Liver (tissue), 9 donors: ENCODE results near the gene ACP4. TPM values are rescaled to one million over a fixed set of nuclear protein-coding genes. Genes with fewer than 3 reads are reported as not detected.

Source experiments
- DNase-seq: peaks from one replicate; pipeline ENCODE4 v3.0.0-alpha.2; 2017; ENCODE audit warnings: low spot score
- H3K27ac ChIP-seq, 2 donors: one replicate each; pipeline ENCODE4 v1.7.0; 2013; ENCODE audit warnings: inconsistent platforms in 2 of 2, low read length in 2 of 2, control low read depth in 1 of 2, low read depth in 1 of 2, mild to moderate bottlenecking in 1 of 2
- H3K27me3 ChIP-seq, 4 donors: one replicate each; pipeline versions ENCODE4 v1.6.1 to v1.7.0; 2013; ENCODE audit warnings: low read length in 3 of 4, inconsistent platforms in 1 of 4, mild to moderate bottlenecking in 1 of 4, moderate library complexity in 1 of 4; ENCODE audit not compliant: control insufficient read depth in 4 of 4, insufficient read depth in 4 of 4
- H3K36me3 ChIP-seq, 4 donors: one replicate each; pipeline versions ENCODE4 v1.6.1 to v1.7.0; 2013; ENCODE audit warnings: low read length in 3 of 4, mild to moderate bottlenecking in 3 of 4, low read depth in 1 of 4, moderate library complexity in 1 of 4; ENCODE audit not compliant: control insufficient read depth in 4 of 4, insufficient read depth in 3 of 4
- H3K4me1 ChIP-seq, 4 donors: one replicate each; pipeline versions ENCODE4 v1.6.1 to v1.7.0; 2013; ENCODE audit warnings: low read length in 3 of 4, mild to moderate bottlenecking in 3 of 4, moderate library complexity in 1 of 4; ENCODE audit not compliant: control insufficient read depth in 4 of 4, insufficient read depth in 4 of 4
- H3K4me3 ChIP-seq, 3 donors: one replicate each; pipeline versions ENCODE4 v1.6.1 to v1.7.0; 2013; ENCODE audit warnings: low read length in 3 of 3, control low read depth in 1 of 3, low read depth in 1 of 3, mild to moderate bottlenecking in 1 of 3
- H3K9ac ChIP-seq, 2 donors: one replicate each; pipeline ENCODE4 v1.7.0; 2013; ENCODE audit warnings: low read length in 2 of 2, mild to moderate bottlenecking in 2 of 2, moderate library complexity in 2 of 2, control low read depth in 1 of 2, low read depth in 1 of 2
- H3K9me3 ChIP-seq, 4 donors: one replicate each; pipeline versions ENCODE4 v1.6.1 to v1.7.0; 2013; ENCODE audit warnings: low read length in 3 of 4; ENCODE audit not compliant: control insufficient read depth in 4 of 4
- EGR1 ChIP-seq, 2 donors: IDR thresholded peaks; 2 replicates each; pipeline ENCODE4 v1.6.1; 2016 to 2018; ENCODE audit warnings: antibody characterized with exemption in 2 of 2, low read depth in 2 of 2
- FOXA1 ChIP-seq: IDR thresholded peaks from 2 replicates; pipeline ENCODE4 v1.6.1; 2016; ENCODE audit warnings: antibody characterized with exemption
- FOXA2 ChIP-seq: IDR thresholded peaks from 2 replicates; pipeline ENCODE4 v1.6.1; 2016; ENCODE audit warnings: antibody characterized with exemption
- GABPA ChIP-seq, 2 donors: IDR thresholded peaks in 1 of 2; conservative IDR thresholded peaks in 1 of 2; 2 replicates each; pipeline ENCODE4 v1.6.1; 2016; ENCODE audit warnings: antibody characterized with exemption in 2 of 2, mild to moderate bottlenecking in 1 of 2, moderate library complexity in 1 of 2
- HNF4G ChIP-seq: IDR thresholded peaks from 2 replicates; pipeline ENCODE4 v1.6.1; 2016; ENCODE audit warnings: antibody characterized with exemption
- JUND ChIP-seq, 2 donors: IDR thresholded peaks; 2 replicates each; pipeline ENCODE4 v1.6.1; 2016; ENCODE audit warnings: antibody characterized with exemption in 2 of 2
- NR2F2 ChIP-seq: IDR thresholded peaks from 2 replicates; pipeline ENCODE4 v1.6.1; 2016; ENCODE audit warnings: antibody characterized with exemption
- RAD21 ChIP-seq, 2 donors: IDR thresholded peaks; 2 replicates each; pipeline ENCODE4 v1.6.1; 2016; ENCODE audit warnings: antibody characterized with exemption in 2 of 2, mild to moderate bottlenecking in 2 of 2
- RXRA ChIP-seq, 2 donors: IDR thresholded peaks; 2 replicates each; pipeline ENCODE4 v1.6.1; 2017 to 2018; ENCODE audit warnings: antibody characterized with exemption in 2 of 2, mild to moderate bottlenecking in 1 of 2
- SP1 ChIP-seq: IDR thresholded peaks from 2 replicates; pipeline ENCODE4 v1.6.1; 2018; ENCODE audit warnings: antibody characterized with exemption, mild to moderate bottlenecking
- WGBS: extraction: QIAGEN DNeasy Blood & Tissue Kit; methylation state at CpG from one replicate; pipeline ENCODE4 v1.1.7; 2013; 5-methylcytosine and 5-hydroxymethylcytosine counted together
- polyA plus RNA-seq, 2 donors: library from polyadenylated mRNA; stranded (reverse) in 1 of 2; unstranded in 1 of 2; fragments of 200-250 nt in 1 of 2; fragments of >200 nt in 1 of 2; fragmentation: Nextera tagmentation in 1 of 2; extraction: Ambion mirVana in 1 of 2; gene quantifications; one replicate each; pipeline versions ENCODE4 v1.2.1 to v1.2.3, GENCODE V29; 2013 to 2015
- total RNA-seq, 2 donors: library from RNA; depleted of rRNA; stranded (reverse); fragments of >200 nt; gene quantifications; one replicate each; pipeline ENCODE4 v1.2.3, GENCODE V29; 2014
- TF ChIP-seq, protein P1 (sequence below): IDR thresholded peaks from 2 replicates; pipeline ENCODE4 v1.6.1; 2016; ENCODE audit warnings: antibody characterized with exemption
- TF ChIP-seq, protein P2 (sequence below): IDR thresholded peaks from 2 replicates; pipeline ENCODE4 v1.6.1; 2016; ENCODE audit warnings: antibody characterized with exemption
- donor health status: healthy.
- donor health status: healthy.
- donor health status: healthy.
- donor health status: healthy.
- donor health status: healthy.

Gene ACP4
- total and polyA plus RNA-seq, 4 donors: 0.06 to 0.19 TPM; not detected in 2

DNA sequence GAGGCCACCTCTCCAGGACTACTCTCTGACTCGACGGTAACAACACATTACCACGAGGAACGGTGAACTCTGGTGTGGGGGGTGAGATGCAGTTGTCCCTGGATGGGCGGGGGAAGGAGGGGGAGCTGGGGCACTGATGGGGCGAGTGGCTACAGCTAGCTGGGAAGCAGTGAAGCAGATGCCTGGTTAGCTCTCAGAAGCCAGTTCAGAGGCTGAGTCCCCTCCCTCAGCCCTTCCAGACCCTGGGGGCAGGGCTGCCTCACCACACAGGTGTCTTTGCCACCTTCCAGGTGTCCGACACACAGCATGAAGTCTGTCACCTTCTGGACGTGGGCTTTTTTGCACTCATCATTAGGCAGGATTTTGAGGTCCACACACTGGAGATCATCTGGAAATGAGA, 29.4 kb downstream of the ACP4 start:
- Histone ChIP-seq H3K4me1 (no peaks in the 10 kb centered on the region), H3K27ac (no peak overlapping the region), H3K36me3 (no peaks in the 10 kb centered on the region), H3K27me3 (peaks cover 0 to 27% (median 13%) of the 10 kb centered on the region in 4 donors), H3K9ac (no peak overlapping the region), H3K9me3 (no peaks in the 10 kb centered on the region), H3K4me3 (no peak overlapping the region)
- WGBS: 28% methylated on average over 8 of the region's 8 CpGs
- DNase-seq: no peak
- no peak for TF ChIP-seq FOXA1
- no peak for TF ChIP-seq SP1
- TF ChIP-seq NR2F2: no peak
- TF ChIP-seq EGR1 (IDR thresholded peaks at IDR 0.05; ENCODE audit: low read depth in 2 of 2): no peak
- TF ChIP-seq RAD21 (IDR thresholded peaks at IDR 0.05): no peak

DNA sequence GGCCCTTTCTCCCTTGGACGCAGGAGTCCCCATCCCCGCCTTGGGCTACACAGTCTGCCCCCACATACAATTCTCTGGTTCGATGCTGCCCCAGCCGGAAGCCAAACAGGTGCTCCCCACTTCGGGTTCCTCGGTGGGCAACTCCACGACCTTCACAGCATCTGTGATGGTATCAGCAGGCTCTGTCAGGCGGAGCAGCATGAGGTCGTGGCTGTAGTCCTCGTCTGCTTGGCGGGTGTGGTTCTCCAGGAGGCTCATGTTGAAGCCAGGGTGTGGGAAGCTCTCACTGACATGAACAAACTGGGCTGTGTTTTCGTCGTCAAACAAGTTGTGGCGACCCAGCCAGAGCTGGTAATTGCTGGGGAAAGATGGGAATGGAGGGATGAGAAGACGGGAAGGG, 29.9 kb downstream of the ACP4 start:
- WGBS: 5% methylated on average over 15 of the region's 15 CpGs
- H3K4me3 ChIP-seq: no peak overlapping the region
- no peaks in the 10 kb centered on the region for H3K36me3 ChIP-seq
- H3K9me3 ChIP-seq: no peaks in the 10 kb centered on the region
- H3K27me3 ChIP-seq: peaks cover 0 to 27% (median 13%) of the 10 kb centered on the region in 4 donors
- no peak for DNase-seq
- H3K4me1 ChIP-seq: no peaks in the 10 kb centered on the region
- TF ChIP-seq SP1: no peak
- no peak for TF ChIP-seq JUND (IDR thresholded peaks at IDR 0.05)
- TF ChIP-seq, protein P1, sequence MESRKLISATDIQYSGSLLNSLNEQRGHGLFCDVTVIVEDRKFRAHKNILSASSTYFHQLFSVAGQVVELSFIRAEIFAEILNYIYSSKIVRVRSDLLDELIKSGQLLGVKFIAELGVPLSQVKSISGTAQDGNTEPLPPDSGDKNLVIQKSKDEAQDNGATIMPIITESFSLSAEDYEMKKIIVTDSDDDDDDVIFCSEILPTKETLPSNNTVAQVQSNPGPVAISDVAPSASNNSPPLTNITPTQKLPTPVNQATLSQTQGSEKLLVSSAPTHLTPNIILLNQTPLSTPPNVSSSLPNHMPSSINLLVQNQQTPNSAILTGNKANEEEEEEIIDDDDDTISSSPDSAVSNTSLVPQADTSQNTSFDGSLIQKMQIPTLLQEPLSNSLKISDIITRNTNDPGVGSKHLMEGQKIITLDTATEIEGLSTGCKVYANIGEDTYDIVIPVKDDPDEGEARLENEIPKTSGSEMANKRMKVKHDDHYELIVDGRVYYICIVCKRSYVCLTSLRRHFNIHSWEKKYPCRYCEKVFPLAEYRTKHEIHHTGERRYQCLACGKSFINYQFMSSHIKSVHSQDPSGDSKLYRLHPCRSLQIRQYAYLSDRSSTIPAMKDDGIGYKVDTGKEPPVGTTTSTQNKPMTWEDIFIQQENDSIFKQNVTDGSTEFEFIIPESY: no peak
- TF ChIP-seq FOXA1: no peak
- TF ChIP-seq GABPA (IDR thresholded peaks at IDR 0.05 in 1 of 2, conservative IDR thresholded peaks at IDR 0.05 in 1 of 2): no peak
- TF ChIP-seq, protein P2, sequence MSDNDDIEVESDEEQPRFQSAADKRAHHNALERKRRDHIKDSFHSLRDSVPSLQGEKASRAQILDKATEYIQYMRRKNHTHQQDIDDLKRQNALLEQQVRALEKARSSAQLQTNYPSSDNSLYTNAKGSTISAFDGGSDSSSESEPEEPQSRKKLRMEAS: no peak
- TF ChIP-seq RXRA (IDR thresholded peaks at IDR 0.05): no peak
- H3K27ac ChIP-seq: no peak overlapping the region
- H3K9ac ChIP-seq: no peak overlapping the region

DNA sequence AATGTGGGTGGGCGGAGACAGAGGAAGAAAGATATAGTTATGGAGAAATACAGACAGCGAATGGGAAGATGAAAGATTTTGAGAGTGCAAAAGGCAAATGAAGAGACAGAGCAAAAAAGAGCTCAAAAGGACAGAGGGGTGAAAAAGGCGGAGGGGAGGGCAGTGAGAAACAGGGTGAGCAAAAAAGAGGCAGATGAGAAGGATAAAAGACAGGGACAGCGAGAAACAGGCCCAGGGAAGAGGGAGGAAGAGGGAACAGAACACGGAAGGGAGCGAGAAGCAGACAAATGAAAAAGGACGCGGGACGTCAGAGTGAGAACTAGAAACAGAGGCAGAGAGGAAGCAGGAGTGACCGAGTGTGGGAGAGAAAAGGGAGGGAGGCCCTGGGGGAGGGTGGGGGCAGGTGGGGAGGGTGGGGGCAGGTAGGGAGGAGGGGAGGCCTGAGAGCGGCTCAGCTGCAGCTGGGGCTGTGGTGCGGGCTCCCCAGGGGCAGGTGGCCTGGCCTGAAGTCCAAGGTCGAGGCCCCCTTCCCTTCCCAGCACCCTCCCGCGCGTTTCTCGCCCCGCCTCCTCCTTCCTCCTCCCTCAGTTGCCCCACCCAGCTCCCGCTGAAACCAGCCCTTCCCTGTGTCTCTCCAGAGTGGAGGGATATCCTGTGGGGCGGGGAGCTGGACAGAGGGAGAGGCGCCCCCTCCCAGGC, 30.5 kb downstream of the ACP4 start:
- no peak for TF ChIP-seq NR2F2
- no peak for TF ChIP-seq RAD21 (IDR thresholded peaks at IDR 0.05)
- no peak for TF ChIP-seq FOXA2
- TF ChIP-seq JUND (IDR thresholded peaks at IDR 0.05): no peak
- TF ChIP-seq GABPA (IDR thresholded peaks at IDR 0.05 in 1 of 2, conservative IDR thresholded peaks at IDR 0.05 in 1 of 2): no peak
- TF ChIP-seq, protein P2: no peak
- TF ChIP-seq SP1: no peak
- TF ChIP-seq HNF4G: no peak
- TF ChIP-seq, protein P1: no peak
- TF ChIP-seq RXRA (IDR thresholded peaks at IDR 0.05): no peak
- no peak overlapping the region for H3K4me3 ChIP-seq
- 6% methylated on average over 21 of the region's 21 CpGs for WGBS
- H3K9me3 ChIP-seq: no peaks in the 10 kb centered on the region
- H3K27ac ChIP-seq: no peak overlapping the region
- peaks cover 0 to 27% (median 12%) of the 10 kb centered on the region in 4 donors for H3K27me3 ChIP-seq
- no peak overlapping the region for H3K9ac ChIP-seq
- DNase-seq: no peak
- H3K4me1 ChIP-seq: no peaks in the 10 kb centered on the region
- no peaks in the 10 kb centered on the region for H3K36me3 ChIP-seq
